ENCODE data around the gene GPATCH8. TPM values are rescaled to one million over a fixed set of nuclear protein-coding genes. Genes with fewer than 3 reads are reported as not detected.

GPATCH8 gene
- total and polyA plus RNA-seq, 10 of the 15 experiments (the other 5 are each of a cell fraction or from before 2014, with no cell fraction given): 11.7 to 45.1 (median 21.3) TPM

DNA sequence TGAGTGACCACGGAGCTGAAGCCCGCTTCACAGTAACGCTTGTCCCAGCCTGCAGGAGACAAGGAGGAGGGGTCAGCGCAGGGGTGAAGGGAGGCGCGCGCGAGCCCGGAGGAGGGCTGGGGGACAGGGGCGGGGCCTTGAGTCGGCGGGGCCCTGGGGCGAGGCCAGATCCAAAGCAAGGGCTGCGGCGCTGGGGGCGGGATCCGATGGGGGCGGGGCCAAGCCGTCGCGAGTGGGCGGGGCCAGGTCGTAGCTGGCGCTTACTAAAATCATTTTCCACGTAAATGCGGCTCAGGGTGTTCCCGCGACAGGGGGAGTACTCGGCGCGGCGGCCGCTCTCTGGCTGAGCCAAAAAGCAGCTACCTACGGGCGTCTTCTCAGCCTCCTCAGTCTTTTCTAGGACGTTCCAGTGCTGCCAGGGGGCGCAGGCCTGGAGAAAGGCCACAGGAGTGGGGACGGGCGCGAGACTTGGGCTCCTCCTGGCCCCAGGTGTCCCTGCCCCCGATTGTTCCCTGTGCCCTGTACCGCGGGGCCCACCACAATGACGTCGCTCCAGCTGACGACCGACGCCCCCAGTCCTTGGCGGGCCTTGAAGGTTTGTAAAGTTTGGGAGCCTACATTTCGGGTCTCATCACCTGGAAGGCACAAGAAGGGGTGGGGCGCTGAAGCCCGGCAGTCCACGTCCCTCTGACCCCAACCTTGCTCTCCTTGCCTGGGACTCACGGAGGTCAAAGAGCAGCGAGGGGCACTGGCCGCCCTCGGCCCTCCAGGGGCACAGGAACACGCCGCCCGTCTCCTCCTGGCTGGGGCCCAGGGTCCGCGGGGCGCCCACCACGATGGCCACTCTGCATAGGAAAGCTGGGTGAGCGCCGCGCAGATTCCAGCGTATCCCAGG, 117.7 kb downstream of the GPATCH8 start:
- peaks cover 3% of the 10 kb centered on the region; the same call in 1 of the 2 replicates for H3K4me1 ChIP-seq (ENCODE audit: control insufficient read depth, insufficient read depth, low read length)
- BruUV-seq (replicated peaks): no TSS peak
- peak overlapping the region; percentile 86 for H3K4me2 ChIP-seq (ENCODE audit: control insufficient read depth, insufficient read depth)
- H3K9ac ChIP-seq (ENCODE audit: control insufficient read depth, insufficient read depth, low read length): peak overlapping the region; percentile 46; the same call in 1 of the 2 replicates
- H3K4me3 ChIP-seq: peak overlapping the region; percentile 75
- CTCF ChIA-PET: interaction anchor here (1.0 kb wide), 1 partner anchor 138 kb away, joined by 4 read pairs; no protein-coding TSS in a partner anchor
- H3K36me3 ChIP-seq (ENCODE audit: control insufficient read depth in 2 of 2, insufficient read depth in 2 of 2, low read length in 1 of 2): no peaks in the 10 kb centered on the region
- peak overlapping the region; percentile 84 for H2AFZ ChIP-seq (ENCODE audit: control insufficient read depth, low read depth, low read length)
- SMC1A ChIA-PET (ENCODE audit: uncharacterized antibody, unreplicated experiment): no interaction called here
- no peak overlapping the region for H3K27ac ChIP-seq (ENCODE audit: control insufficient read depth, insufficient read depth)
- 21% methylated on average over 45 of the region's 68 CpGs for WGBS (ENCODE audit: insufficient coverage, insufficient replicate concordance, low lambda C conversion rate, missing lambda C conversion rate)
- RAD21 ChIA-PET (ENCODE audit: unreplicated experiment): interaction anchor here (1.0 kb wide), 1 partner anchor 138 kb away, joined by 3 read pairs; no protein-coding TSS in a partner anchor
- in situ Hi-C loops (cut with MboI) (no loop called here), intact Hi-C loops (cut with micrococcal nuclease; ENCODE audit: unreplicated experiment) (no loop called here)
- POLR2A ChIA-PET: no interaction called here
- no peaks in the 10 kb centered on the region for H3K9me3 ChIP-seq (replicated peaks; ENCODE audit: control insufficient read depth, insufficient read depth, low read length)
- no peaks in the 10 kb centered on the region; a peak in 2 of 4 replicates for H3K27me3 ChIP-seq (replicated peaks in 1 of 2; ENCODE audit: control insufficient read depth in 2 of 2, insufficient read depth in 2 of 2, low read length in 1 of 2)
- no peak for TF ChIP-seq NFYA (IDR thresholded peaks at IDR 0.05; ENCODE audit: borderline replicate concordance, low read depth, low read length)
- TF ChIP-seq SMC3 (IDR thresholded peaks at IDR 0.05; ENCODE audit: borderline replicate concordance, low read length): peak; percentile 9; the same call in 1 of the 2 replicates
- TF ChIP-seq TCF12 (IDR thresholded peaks at IDR 0.05; ENCODE audit: low read depth, low read length): no peak
- peak; percentile 17; the same call in 1 of the 2 replicates for TF ChIP-seq PAX5 (IDR thresholded peaks at IDR 0.05; ENCODE audit: borderline replicate concordance, low read depth, low read length)
- peak; percentile 37; the same call in 1 of the 2 replicates for TF ChIP-seq POLR2A (IDR thresholded peaks at IDR 0.05; ENCODE audit: low read depth, low read length)
- TF ChIP-seq CREB1 (IDR thresholded peaks at IDR 0.05; ENCODE audit: low read depth): 0 out of 2 replicates have a peak, but pooled peaks have one; percentile 17
- TF ChIP-seq STAT1 (conservative IDR thresholded peaks at IDR 0.05): no peak
- TF ChIP-seq STAT3 (IDR thresholded peaks at IDR 0.05; ENCODE audit: low read depth, low read length): no peak
- TF ChIP-seq MEF2A (IDR thresholded peaks at IDR 0.05; ENCODE audit: insufficient read depth, low read depth, low read length): no peak
- TF ChIP-seq EGR1 (IDR thresholded peaks at IDR 0.05; ENCODE audit: borderline replicate concordance in 1 of 2, low read depth in 2 of 2, low read length in 2 of 2): 0 out of 3 replicates have a peak, but pooled peaks of 1 of the 2 experiments have one; percentile 16
- TF ChIP-seq POLR2AphosphoS5 (IDR thresholded peaks at IDR 0.05; ENCODE audit: low read length): no peak
- TF ChIP-seq, protein P1, sequence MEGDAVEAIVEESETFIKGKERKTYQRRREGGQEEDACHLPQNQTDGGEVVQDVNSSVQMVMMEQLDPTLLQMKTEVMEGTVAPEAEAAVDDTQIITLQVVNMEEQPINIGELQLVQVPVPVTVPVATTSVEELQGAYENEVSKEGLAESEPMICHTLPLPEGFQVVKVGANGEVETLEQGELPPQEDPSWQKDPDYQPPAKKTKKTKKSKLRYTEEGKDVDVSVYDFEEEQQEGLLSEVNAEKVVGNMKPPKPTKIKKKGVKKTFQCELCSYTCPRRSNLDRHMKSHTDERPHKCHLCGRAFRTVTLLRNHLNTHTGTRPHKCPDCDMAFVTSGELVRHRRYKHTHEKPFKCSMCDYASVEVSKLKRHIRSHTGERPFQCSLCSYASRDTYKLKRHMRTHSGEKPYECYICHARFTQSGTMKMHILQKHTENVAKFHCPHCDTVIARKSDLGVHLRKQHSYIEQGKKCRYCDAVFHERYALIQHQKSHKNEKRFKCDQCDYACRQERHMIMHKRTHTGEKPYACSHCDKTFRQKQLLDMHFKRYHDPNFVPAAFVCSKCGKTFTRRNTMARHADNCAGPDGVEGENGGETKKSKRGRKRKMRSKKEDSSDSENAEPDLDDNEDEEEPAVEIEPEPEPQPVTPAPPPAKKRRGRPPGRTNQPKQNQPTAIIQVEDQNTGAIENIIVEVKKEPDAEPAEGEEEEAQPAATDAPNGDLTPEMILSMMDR (IDR thresholded peaks at IDR 0.05 in 2 of 3, conservative IDR thresholded peaks at IDR 0.05 in 1 of 3; ENCODE audit: control insufficient read depth in 2 of 3, extremely low read depth in 1 of 3, insufficient read depth in 1 of 3, low read depth in 3 of 3, low read length in 3 of 3): 0 out of 6 replicates have a peak, but pooled peaks of 1 of the 3 experiments have one; percentile 8
- no peak for TF ChIP-seq TCF3 (IDR thresholded peaks at IDR 0.05; ENCODE audit: borderline replicate concordance, insufficient read depth, low read depth, low read length)
- TF ChIP-seq PAX8 (IDR thresholded peaks at IDR 0.05): no peak
- TF ChIP-seq IKZF1 (conservative IDR thresholded peaks at IDR 0.05): no peak
- TF ChIP-seq HDAC6 (IDR thresholded peaks at IDR 0.05; ENCODE audit: unreplicated experiment): no peak
- TF ChIP-seq, protein P2, sequence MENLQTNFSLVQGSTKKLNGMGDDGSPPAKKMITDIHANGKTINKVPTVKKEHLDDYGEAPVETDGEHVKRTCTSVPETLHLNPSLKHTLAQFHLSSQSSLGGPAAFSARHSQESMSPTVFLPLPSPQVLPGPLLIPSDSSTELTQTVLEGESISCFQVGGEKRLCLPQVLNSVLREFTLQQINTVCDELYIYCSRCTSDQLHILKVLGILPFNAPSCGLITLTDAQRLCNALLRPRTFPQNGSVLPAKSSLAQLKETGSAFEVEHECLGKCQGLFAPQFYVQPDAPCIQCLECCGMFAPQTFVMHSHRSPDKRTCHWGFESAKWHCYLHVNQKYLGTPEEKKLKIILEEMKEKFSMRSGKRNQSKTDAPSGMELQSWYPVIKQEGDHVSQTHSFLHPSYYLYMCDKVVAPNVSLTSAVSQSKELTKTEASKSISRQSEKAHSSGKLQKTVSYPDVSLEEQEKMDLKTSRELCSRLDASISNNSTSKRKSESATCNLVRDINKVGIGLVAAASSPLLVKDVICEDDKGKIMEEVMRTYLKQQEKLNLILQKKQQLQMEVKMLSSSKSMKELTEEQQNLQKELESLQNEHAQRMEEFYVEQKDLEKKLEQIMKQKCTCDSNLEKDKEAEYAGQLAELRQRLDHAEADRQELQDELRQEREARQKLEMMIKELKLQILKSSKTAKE (IDR thresholded peaks at IDR 0.05; ENCODE audit: low read depth, poor library complexity, severe bottlenecking): no peak
- no peak for TF ChIP-seq YY1 (IDR thresholded peaks at IDR 0.05; ENCODE audit: low read depth, low read length)
- no peaks in the 10 kb centered on the region for H3K79me2 ChIP-seq (ENCODE audit: control insufficient read depth, insufficient read depth, low read length)
- ATAC-seq (peak; percentile 91), DNase-seq (ENCODE audit: low read depth, low spot score) (no peak), FAIRE-seq (no peak)
- no peaks in the 10 kb centered on the region for H4K20me1 ChIP-seq (ENCODE audit: control insufficient read depth, insufficient read depth)

Measured in GM12878 (cell line).